NCI-H187 (cell line): ENCODE results near the gene PRMT2.

Experiments used
- DNase-seq, 2 experiments: peaks; one replicate each; lab custom pipeline; 2025; lab: John Stamatoyannopoulos, UW

PRMT2 gene

GRCh38 chr21:46643379-46644177 lies 8.1 kb downstream of the PRMT2 start:
- no peak for DNase-seq

GRCh38 chr21:46645840-46646239 lies 10.4 kb downstream of the PRMT2 start:
- DNase-seq: no peak

GRCh38 chr21:46646541-46647154 lies 11.2 kb downstream of the PRMT2 start:
- DNase-seq: peak in 1 of 2 experiments; percentile 61

- DNase-seq: no peak
These were observed 13.1 kb downstream of the PRMT2 start for GRCh38 chr21:46648539-46648938.

- no peak for DNase-seq
These were observed 13.9 kb downstream of the PRMT2 start for GRCh38 chr21:46649356-46649755.

- DNase-seq: no peak
These were observed 15.1 kb downstream of the PRMT2 start for GRCh38 chr21:46650476-46651098.

- no peak for DNase-seq
These were observed 15.6 kb downstream of the PRMT2 start for GRCh38 chr21:46651121-46651520.

GRCh38 chr21:46655230-46655629 lies 19.8 kb downstream of the PRMT2 start:
- DNase-seq: no peak

GRCh38 chr21:46656820-46657219 lies 21.3 kb downstream of the PRMT2 start:
- DNase-seq: no peak

- DNase-seq: no peak
These were observed 25.0 kb downstream of the PRMT2 start for GRCh38 chr21:46660505-46660904.

- DNase-seq: peak; percentile 16 to 49
These were observed 25.7 kb downstream of the PRMT2 start for GRCh38 chr21:46661211-46661625.

- DNase-seq: no peak
These were observed 26.3 kb downstream of the PRMT2 start for GRCh38 chr21:46661642-46662366.

- no peak for DNase-seq
These were observed 26.8 kb downstream of the PRMT2 start for GRCh38 chr21:46662367-46662654.

GRCh38 chr21:46662765-46663500 lies 27.5 kb downstream of the PRMT2 start:
- DNase-seq: no peak

GRCh38 chr21:46663754-46664153 lies 28.3 kb downstream of the PRMT2 start:
- no peak for DNase-seq

GRCh38 chr21:46664316-46664995 lies 29.0 kb downstream of the PRMT2 start:
- no peak for DNase-seq

GRCh38 chr21:46665566-46665965 lies 30.1 kb downstream of the PRMT2 start:
- no peak for DNase-seq

- no peak for DNase-seq
These were observed 31.7 kb downstream of the PRMT2 start for GRCh38 chr21:46666941-46667740.

- peak in 1 of 2 experiments; percentile 34 for DNase-seq
These were observed 32.4 kb downstream of the PRMT2 start for GRCh38 chr21:46667741-46668380.

- no peak for DNase-seq
These were observed 32.9 kb downstream of the PRMT2 start for GRCh38 chr21:46668381-46668780.
